Omental fat pad (tissue), 4 donors: ENCODE measurements around the gene SH3TC2. TPM values are rescaled to one million over a fixed set of nuclear protein-coding genes. Genes with fewer than 3 reads are reported as not detected.

Source experiments
- ATAC-seq: fragments of 150-250 bp; one replicate; pipeline ENCODE4 v1.9.1; 2016; ENCODE audit warnings: mild to moderate bottlenecking, moderate library complexity; ENCODE audit not compliant: low FRiP score
- DNase-seq: peaks from one replicate; pipeline ENCODE4 v3.0.0-alpha.2; 2019; ENCODE audit warnings: low spot score
- CTCF ChIP-seq, 3 donors: fragments of 450-650 bp; IDR thresholded peaks; one replicate each; pipeline ENCODE4 v1.5.1; 2016 to 2017; ENCODE audit warnings: antibody characterized with exemption in 3 of 3, mild to moderate bottlenecking in 3 of 3, moderate library complexity in 2 of 3
- total RNA-seq, 4 donors: library from RNA; depleted of rRNA; stranded (reverse); fragments of >200 nt; gene quantifications; one replicate each; pipeline ENCODE4 v1.1.0, GENCODE V29; 2016

The SH3TC2 gene
- total RNA-seq, 4 donors from 2014 or later, result 0.69 to 8.4 (median 2.1) TPM

DNA sequence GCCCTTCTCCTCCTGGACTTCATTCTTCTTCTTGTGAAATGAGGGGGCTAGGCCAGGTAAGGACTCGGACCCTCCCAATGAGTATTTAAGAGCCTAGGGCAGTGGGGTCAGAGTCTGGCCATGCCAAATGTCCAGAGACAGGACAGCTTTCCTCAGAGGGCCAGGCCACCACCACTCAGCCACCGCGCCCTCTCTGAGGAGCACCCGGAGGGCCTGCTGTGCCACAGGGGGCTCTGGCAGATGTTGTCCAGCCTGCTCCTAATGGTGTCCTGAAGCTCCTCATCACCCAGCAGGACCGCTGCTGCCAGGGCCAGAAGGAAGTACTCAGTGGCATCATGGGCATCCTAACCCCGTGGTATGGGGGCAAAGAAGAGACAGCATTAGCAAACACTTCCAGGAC, 58.3 kb downstream of the SH3TC2 start:
- no peak for TF ChIP-seq CTCF (IDR thresholded peaks at IDR 0.05)
- ATAC-seq (no peak), DNase-seq (no peak)

DNA sequence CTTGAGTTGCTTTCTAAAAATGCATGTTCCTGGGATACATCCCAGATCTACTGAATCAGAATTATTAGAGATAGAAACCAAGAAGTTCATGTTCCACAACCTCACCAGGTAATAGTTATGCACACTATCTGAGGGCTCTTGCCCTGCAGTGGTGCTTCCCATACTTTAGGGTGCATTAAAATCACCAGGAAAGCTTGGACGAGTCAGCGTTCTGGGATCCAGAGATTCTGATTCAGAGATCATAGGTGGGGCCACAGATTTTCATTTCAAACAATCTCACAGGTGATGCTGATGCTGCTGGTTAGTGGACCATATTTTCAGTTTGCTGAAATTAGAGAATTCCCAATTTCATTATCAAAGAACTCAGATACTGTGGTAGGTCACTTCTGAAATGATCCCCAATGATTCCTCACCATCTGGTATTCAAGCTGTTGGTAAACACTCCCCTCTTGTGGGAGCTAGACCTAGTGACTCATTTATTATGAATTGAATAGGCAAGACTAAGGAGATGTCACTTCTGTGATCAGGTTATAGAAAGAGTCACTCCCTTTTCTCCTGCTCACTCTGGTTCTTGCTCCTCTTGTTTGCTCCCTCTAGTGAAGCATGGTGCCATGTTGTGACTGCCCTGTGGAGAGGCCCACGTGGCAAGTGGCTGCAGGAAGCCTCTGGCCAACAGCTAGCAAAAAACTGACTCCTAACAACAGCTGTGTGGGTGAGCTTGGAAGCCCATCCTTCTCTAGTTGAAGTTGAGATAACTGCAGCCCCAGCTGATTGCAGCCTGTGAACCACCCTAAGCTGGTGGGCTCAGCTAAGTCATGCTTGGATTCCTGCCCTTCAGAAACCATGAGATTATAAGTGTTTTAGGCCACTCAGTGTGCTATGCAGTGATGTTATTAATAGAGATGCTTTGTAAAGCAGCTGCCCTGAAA, 59.8 kb downstream of the SH3TC2 start:
- TF ChIP-seq CTCF (IDR thresholded peaks at IDR 0.05), result no peak
- no peak for ATAC-seq
- no peak for DNase-seq

DNA sequence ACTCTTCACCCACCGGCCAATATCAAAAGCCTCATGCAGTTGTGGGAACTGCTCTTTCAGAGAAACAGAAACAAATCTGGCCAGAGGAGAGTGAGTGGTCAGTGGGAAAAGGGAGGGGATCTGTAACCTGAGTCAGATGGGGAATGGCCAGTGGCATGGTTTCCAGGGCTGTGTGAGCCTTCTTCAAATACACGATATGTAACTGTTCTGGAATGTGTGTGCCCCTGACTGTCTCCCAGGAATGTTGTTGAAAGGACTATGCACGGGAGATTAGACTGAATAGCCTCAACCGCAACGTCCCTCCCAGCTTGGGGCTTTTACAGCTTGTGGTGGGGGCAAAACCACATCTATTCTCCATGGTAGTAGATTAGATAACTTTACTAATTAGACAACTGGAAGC, 60.8 kb downstream of the SH3TC2 start:
- ATAC-seq (peak; percentile 92), DNase-seq (no peak)
- no peak for TF ChIP-seq CTCF (IDR thresholded peaks at IDR 0.05)

DNA sequence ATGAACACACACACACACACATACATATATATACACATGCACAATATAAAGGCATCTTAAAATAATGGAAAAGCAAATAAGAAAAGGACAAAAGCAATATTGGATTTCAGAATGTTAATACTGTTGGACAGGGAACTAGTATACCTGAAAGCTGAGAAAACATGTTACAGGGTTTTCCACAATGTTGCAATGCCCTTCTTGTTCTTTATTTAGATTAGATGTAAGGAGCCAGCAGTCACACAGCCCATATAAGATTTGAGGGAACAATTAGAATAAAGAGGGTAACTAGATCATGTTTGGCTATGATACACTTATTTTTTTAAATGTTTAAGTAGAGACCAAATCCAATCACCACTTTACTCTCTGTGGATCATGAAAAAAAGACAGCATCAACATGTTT, 61.7 kb downstream of the SH3TC2 start:
- ATAC-seq, result no peak
- no peak for TF ChIP-seq CTCF (IDR thresholded peaks at IDR 0.05)
- DNase-seq, result no peak

- DNase-seq, result no peak
- no peak for TF ChIP-seq CTCF (IDR thresholded peaks at IDR 0.05)
- no peak for ATAC-seq
Measured at GRCh38 chr5:148999741-149000140, 63.1 kb downstream of the SH3TC2 start.

DNA sequence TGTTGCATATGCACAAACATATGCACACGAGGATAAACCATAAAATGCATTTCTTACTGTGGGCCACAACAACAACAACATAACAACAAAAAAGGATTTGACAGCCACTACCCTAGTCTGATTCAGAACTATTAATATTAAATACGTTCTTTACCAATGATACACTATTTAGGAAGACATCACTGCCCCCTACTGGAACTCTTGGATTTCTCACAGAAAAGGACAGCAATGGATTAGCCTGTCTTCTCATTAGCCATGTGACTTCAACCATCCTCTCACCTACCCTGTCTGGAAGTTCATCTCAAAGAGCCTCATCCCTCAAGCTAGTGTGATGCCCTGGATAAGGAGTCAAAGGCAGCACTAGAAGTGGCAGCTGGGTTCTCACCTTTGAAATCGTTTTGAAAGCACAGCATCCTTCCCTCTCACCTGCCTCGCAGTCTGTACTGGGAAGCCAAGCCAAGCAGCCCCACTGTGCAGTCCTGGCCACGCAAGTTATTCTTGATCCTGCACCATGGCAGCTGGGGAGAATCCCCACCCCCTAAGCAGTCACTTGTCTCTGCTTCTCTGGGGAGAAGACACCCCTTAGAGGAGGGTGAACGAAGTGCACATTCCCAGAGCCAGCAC, 64.6 kb downstream of the SH3TC2 start:
- ATAC-seq (no peak), DNase-seq (no peak)
- no peak for TF ChIP-seq CTCF (IDR thresholded peaks at IDR 0.05)
